Measurements from ENCODE around the gene FAM25A.
"Not testable (repeated sequence)": the region's sequence is repeated elsewhere in the genome, so short reads cannot be mapped to it uniquely, and the experiment has no call there.

- not testable (repeated sequence) for TF ChIP-seq POLR2AphosphoS5 (IDR thresholded peaks at IDR 0.05; ENCODE audit: borderline replicate concordance, low read depth, low read length); FOXP2 (optimal IDR thresholded peaks at IDR 0.05; ENCODE audit: control extremely low read depth, extremely low read length, insufficient read depth); EZH2 (IDR thresholded peaks at IDR 0.05)
Observed at GRCh38 chr10:87019504-87019903, 590 bp upstream of the FAM25A start.

Measured in SK-N-MC (cell line).